Stimulated activated naive CD8-positive, alpha-beta T cell treated with anti-CD3 and anti-CD28 coated beads, Interleukin-15, amount 100 ng/mL, for 72 hours (primary cell): ENCODE results near the gene HK3.

Source experiments
- ATAC-seq: fragments of 150-1000 bp; cut with Tn5 transposase; 2 replicates; pipeline ENCODE4 v1.10.0; 2021; ENCODE audit warnings: mild to moderate bottlenecking, moderate library complexity
- DNase-seq, 2 donors: peaks; one replicate each; pipeline ENCODE4 v3.0.0; 2021 to 2022
- H3K27ac Mint-ChIP-seq, 2 donors: one replicate each; pipeline ENCODE4 v1.8.0; 2022; ENCODE audit warnings: mild to moderate bottlenecking in 2 of 2, mixed read lengths in 2 of 2, moderate library complexity in 2 of 2
- H3K27me3 Mint-ChIP-seq: one replicate; pipeline ENCODE4 v1.8.0; 2022; ENCODE audit warnings: mixed read lengths
- H3K4me1 Mint-ChIP-seq: one replicate; pipeline ENCODE4 v1.8.0; 2022; ENCODE audit warnings: mild to moderate bottlenecking, mixed read lengths
- H3K4me3 Mint-ChIP-seq, 2 donors: one replicate each; pipeline ENCODE4 v1.8.0; 2022; ENCODE audit warnings: mild to moderate bottlenecking in 2 of 2, mixed read lengths in 2 of 2, moderate library complexity in 1 of 2
- H3K9me3 Mint-ChIP-seq, 2 donors: one replicate each; pipeline ENCODE4 v1.8.0; 2022; ENCODE audit warnings: mixed read lengths in 2 of 2

Gene HK3

DNA sequence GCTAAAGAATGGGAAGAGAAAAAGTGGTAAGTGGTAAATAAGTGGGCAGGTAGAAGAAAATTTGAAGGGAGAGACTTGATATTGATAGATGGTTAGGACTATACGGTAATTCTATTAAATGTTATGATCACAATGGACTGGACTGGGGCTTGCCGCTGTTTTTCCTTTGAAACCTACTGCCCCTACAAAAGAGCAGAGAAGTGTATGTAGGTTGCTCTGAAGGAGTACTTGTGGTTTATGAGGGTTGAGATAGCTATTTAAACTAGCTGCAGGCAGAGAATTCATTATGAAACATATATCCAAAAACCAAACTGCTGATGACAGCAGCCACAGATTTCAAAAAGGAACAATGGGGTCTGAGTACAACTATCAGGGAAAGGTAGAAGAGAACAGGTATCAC is 16.8 kb upstream of the HK3 start:
- H3K4me3 Mint-ChIP-seq = no peak overlapping the region
- DNase-seq (no peak), ATAC-seq (no peak)
- peaks cover 9% of the 10 kb centered on the region for H3K4me1 Mint-ChIP-seq
- no peaks in the 10 kb centered on the region for H3K9me3 Mint-ChIP-seq
- peak overlapping the region in 1 of 2 donors; percentile 75 for H3K27ac Mint-ChIP-seq
- no peaks in the 10 kb centered on the region for H3K27me3 Mint-ChIP-seq

DNA sequence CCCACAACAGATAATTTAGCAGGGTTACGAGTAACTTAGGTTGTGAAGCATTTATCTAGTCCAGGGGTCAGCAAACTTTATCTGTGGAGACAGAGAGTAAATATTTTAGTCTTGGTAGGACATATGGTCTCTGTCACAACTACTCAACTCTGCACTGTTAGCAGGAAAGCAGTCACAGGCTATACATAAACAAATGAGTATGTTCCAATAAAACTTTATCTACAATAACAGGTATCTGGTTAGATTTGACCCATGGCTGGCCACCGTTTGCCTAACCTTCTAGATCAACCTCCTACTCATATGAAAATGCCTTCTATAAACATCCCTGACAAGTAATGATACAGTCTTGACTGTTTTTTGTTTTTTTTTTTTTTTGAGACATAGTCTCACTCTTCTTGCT is 13.0 kb upstream of the HK3 start:
- no peak overlapping the region for H3K27ac Mint-ChIP-seq
- no peaks in the 10 kb centered on the region for H3K9me3 Mint-ChIP-seq
- H3K4me1 Mint-ChIP-seq = peaks cover 22% of the 10 kb centered on the region

DNA sequence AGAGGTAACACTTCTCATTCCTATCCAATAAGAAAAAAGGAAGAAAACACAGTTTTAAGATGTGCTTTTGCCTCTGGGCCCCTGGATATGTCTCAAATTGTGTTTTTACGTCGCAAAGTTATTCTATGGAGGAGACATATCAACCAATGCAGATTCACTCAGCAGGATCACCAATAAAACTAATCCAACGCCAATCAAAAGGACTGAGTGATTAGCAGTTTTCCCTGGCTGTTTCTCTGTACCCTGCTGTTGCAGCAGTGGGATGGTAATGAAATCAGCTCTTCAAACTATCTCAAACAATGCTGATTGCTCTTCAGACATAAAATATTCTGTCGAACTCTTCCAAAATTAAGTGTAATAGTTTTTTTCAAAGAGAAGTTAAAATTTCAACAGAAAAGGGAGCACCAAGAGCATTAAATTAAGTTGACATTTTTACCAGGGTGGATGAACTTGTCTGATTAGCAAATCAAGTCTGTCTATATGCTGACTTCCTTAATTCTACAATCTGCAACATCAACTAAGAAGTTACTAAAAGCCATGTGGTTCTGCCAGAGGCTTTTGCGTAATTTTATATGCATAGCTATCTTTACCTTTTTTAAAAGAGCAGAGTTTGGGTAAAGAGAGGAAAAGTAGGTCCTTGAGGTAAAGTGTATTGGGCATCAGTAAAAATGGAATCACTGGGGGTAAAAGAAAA is 9.7 kb upstream of the HK3 start:
- ATAC-seq = no peak
- no peak for DNase-seq
- H3K4me3 Mint-ChIP-seq = no peak overlapping the region
- H3K27me3 Mint-ChIP-seq = no peaks in the 10 kb centered on the region
- H3K4me1 Mint-ChIP-seq = peaks cover 16% of the 10 kb centered on the region
- H3K9me3 Mint-ChIP-seq = no peaks in the 10 kb centered on the region
- peak overlapping the region in 1 of 2 donors; percentile 17 for H3K27ac Mint-ChIP-seq

More for the DNA sequence above, 13.0 kb upstream of the HK3 start:
- no peak overlapping the region for H3K4me3 Mint-ChIP-seq
- H3K27me3 Mint-ChIP-seq = no peaks in the 10 kb centered on the region
- ATAC-seq (no peak), DNase-seq (no peak)

DNA sequence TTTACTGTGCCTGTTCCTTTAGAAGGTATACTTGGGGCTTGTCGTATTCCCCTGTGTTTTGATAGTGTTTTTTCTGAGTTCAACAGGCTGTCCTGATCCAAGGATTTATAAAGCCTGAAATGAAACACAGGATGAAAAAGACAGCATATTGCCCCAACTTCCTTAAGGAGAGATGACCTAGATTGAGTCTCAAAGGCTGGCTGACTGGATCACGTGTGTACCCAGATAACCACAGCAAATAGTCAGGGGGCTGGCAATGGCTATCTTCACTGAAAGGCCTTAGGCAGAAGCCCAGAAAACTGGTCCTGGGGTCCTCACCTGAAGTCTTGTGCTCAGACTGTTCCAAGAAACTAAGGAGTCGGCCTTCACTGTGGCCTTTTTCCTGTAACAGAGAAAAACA is 7.7 kb upstream of the HK3 start:
- H3K4me1 Mint-ChIP-seq = peaks cover 32% of the 10 kb centered on the region
- no peak overlapping the region for H3K27ac Mint-ChIP-seq
- DNase-seq (no peak), ATAC-seq (no peak)
- no peaks in the 10 kb centered on the region for H3K27me3 Mint-ChIP-seq
- no peaks in the 10 kb centered on the region for H3K9me3 Mint-ChIP-seq
- no peak overlapping the region for H3K4me3 Mint-ChIP-seq

DNA sequence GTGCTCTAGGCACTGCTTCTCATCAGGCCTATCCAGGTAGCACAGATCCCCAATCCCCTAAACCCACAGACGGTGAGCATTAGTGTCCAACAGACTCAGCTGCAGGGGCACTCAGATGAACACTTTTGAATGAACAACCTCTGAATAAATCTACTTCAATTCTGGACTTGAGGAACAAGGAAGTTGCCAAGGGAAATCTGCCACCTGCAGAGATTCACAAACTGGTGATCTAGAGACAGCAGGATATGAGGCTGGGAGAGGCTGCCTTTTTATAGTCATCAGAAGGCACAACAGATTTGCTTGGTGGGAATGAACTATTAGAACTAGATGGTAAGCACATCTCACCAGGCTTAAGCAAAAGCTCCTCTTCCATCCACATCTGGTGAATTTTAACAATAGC is 7.0 kb upstream of the HK3 start:
- peaks cover 38% of the 10 kb centered on the region for H3K4me1 Mint-ChIP-seq
- no peaks in the 10 kb centered on the region for H3K9me3 Mint-ChIP-seq
- H3K27me3 Mint-ChIP-seq = no peaks in the 10 kb centered on the region
- no peak for DNase-seq
- ATAC-seq = no peak
- peak overlapping the region in 1 of 2 donors; percentile 65 for H3K27ac Mint-ChIP-seq
- H3K4me3 Mint-ChIP-seq = no peak overlapping the region

DNA sequence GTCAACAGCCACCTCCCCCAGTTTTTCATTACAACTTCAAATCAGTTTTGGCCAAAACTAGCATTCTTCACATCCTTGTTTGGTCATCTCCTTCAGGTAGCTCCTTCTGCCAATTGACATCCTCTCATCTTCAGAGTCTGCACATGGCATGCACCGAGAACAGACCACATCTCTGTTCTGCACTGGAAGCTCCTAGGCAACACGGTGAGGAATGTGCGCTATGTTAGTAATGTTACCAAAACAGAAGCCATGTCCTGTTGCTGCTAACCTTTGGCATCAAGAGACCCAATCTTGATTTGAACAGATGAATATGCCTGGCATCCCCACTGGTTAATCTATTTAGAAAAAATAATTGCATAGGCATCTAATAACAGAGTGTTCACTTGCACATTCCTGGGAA is 5.1 kb upstream of the HK3 start:
- ATAC-seq = no peak
- Mint-ChIP-seq H3K27me3 (no peaks in the 10 kb centered on the region), H3K9me3 (no peaks in the 10 kb centered on the region), H3K4me3 (no peak overlapping the region), H3K27ac (peak overlapping the region in 1 of 2 donors; percentile 45), H3K4me1 (peaks cover 40% of the 10 kb centered on the region)
- DNase-seq = no peak

DNA sequence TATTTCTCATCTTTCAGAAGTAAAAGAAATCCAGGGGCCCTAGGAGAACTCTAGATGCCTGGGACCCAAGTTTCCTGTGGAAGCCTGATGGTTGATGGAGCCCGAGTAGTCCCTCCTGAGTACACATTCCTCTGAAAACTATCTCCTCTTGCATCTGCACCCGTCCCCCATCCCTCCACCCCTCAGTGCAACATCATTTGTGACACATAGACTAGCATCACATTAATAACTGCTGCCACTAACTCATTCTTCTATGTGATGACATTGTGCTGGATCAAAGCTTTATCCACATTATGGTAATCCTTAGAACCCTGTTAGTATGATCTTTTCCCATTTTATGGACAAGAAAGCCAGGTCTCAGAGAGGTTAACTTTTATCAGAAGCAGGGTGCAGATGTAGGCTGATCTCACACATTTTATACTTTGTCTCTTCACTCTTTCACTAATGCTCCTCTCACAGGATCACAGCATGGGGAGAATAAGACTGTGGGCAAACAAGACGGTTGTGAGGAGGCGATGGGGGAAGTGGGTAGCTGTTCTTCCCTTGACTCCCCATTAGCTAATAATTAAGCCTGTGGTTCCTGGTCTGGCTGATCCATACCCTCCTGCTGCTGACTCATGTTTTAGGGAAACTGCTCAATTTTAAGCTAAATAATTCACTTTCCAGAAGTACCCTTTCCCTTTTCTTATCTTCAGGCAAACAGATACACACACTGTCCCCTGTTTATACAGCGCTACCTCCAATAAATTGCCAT is 3.9 kb upstream of the HK3 start:
- Mint-ChIP-seq H3K27me3 (peaks cover 2% of the 10 kb centered on the region), H3K4me1 (peaks cover 50% of the 10 kb centered on the region), H3K9me3 (no peaks in the 10 kb centered on the region), H3K27ac (no peak overlapping the region), H3K4me3 (no peak overlapping the region)
- DNase-seq = no peak
- ATAC-seq = no peak

DNA sequence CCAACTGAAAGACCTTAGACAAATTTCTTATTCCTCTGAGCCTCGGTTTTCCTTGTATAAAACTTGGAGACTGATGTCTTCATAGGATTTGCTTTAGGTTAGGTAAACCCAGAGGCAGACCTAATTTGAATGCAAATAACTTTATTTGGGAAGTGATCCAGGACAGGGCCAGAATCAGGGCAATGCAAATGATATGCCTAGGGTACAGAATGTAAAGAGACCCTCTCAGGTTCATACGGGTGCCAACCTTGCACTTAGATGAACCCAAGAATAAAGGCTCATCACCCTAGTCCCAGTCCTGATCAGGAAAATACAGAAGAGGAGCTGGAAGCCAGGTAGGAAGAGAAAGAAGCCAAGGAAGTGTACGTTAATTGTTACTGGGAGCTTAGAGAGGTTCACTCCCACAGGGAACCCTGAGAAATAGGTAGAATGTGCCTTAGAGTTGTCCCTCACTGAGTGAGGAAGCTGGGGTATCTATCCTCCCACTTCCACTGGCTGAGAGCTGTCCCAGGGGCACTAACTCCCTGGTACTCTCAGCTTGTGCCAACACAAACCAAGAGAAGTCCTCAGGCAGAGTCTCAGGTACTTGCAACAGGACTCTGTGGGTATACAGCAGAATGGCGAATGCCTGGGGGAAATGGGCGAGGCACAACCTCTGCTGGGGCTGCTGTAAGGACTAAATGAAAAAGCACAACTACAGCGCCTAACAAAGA is 3.1 kb upstream of the HK3 start:
- no peaks in the 10 kb centered on the region for H3K9me3 Mint-ChIP-seq
- ATAC-seq (peak; percentile 7), DNase-seq (no peak)
- no peak overlapping the region for H3K4me3 Mint-ChIP-seq
- H3K27ac Mint-ChIP-seq = peak overlapping the region; percentile 22 to 64
- peaks cover 10% of the 10 kb centered on the region for H3K27me3 Mint-ChIP-seq
- peaks cover 55% of the 10 kb centered on the region for H3K4me1 Mint-ChIP-seq

DNA sequence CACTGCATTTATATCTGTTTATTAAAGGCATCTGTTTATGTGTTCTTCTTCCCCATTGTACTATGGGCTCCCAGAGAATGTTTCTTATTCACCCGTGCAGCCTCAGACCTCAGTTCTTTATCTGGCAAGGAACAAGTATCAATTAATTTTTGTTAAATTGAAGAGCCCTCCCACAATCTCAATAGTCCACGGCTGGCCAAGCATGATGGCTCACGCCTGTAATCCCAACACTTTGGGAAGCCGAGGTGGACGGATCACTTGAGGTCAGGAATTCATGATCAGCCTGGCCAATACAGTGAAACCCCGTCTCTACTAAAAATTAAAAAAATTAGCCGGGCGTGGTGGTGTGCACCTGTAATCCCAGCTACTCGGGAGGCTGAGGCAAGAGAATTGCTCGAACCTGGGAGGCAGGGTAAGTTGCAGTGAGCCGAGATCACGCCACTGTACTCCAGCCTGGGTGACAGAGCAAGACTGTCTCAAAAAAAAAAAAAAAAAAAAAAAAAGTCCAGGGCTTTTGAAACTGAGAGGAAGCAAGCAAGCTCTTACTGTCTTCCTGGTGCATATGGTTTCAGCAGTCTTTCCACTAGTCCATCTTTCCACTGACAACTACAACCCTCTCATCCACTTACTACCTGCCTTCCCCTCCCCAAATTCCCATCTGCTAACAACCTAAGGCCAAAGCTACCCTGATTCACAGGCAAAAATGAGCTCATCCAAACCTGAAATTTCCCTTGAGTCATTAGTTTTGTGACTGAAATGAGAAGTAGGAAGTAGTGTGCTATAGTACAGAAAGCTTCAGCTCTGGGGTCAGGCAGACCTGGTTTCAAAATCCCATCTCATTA is 2.3 kb upstream of the HK3 start:
- peak overlapping the region; percentile 11 to 24 for H3K4me3 Mint-ChIP-seq
- peak in 1 of 2 donors; percentile 42 for DNase-seq

DNA sequence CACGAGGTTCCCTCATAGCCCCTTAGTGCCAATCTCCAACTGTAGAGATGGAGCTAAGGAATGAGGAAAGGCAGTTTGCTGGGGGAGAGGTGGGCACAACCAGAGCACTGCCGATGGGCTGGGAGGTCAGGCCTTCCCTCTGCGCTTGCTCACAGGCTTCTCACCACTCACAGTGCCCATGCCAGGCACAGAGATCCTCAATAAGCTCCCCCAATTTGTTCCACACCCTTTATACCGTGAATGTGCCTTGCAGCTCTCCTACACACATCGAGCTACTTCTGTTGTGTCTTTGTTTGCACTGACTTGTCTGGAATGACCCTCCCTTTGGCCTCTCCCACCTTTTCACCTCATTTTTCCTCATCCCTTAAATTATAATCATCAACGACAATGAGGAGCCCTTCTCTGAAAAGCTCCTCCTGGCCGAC is 1.6 kb upstream of the HK3 start:
- Mint-ChIP-seq H3K27ac (no peak overlapping the region), H3K9me3 (no peaks in the 10 kb centered on the region), H3K27me3 (peaks cover 12% of the 10 kb centered on the region), H3K4me3 (no peak overlapping the region), H3K4me1 (peaks cover 64% of the 10 kb centered on the region)
- DNase-seq (no peak), ATAC-seq (no peak)

More for the DNA sequence above, 2.3 kb upstream of the HK3 start:
- peak overlapping the region in 1 of 2 donors; percentile 62 for H3K27ac Mint-ChIP-seq
- H3K27me3 Mint-ChIP-seq = peaks cover 12% of the 10 kb centered on the region
- peaks cover 62% of the 10 kb centered on the region for H3K4me1 Mint-ChIP-seq
- H3K9me3 Mint-ChIP-seq = no peaks in the 10 kb centered on the region
- peak; percentile 96 for ATAC-seq

DNA sequence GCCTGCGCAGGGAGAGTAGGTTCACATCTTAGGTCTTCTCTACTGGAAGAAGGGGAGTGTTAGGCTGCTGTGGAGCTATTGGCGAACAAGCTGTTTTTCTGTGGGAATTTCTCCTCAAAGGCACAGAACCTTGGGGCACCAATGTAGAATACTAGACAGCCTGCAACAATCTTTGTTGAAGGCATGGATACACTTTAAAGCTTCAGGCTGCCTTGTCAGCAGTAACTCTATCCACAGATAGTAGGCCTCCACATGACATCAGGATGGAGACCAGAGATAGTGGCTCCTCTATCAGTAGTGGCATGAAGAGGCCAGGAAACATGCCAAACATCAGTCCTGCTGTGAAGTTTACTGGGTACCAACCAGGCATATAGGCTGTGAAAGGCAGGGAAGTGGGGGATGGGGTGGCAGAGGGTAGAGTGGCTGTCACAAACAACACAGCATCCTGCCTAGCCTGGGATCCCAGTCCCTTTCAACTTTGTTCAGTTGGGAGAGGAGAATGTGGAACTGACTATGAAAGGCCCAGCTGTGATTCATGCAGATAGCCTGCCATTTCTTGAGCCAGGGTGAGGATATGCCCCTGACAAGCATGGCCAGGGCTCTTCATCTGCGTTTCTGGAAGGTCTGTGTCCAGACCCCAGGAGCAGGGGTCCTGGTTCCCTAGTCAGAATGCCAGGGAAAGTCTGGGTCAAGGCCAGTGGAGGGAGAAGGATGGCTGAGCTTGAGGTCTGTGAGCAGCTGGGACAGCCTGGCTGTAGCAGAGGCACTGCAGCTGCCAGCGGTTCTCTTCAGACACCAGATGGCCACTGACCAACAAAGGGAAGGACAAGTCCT is 1.0 kb upstream of the HK3 start:
- Mint-ChIP-seq H3K27ac (peak overlapping the region in 1 of 2 donors; percentile 35), H3K9me3 (no peaks in the 10 kb centered on the region), H3K4me1 (peaks cover 64% of the 10 kb centered on the region), H3K27me3 (peaks cover 12% of the 10 kb centered on the region), H3K4me3 (no peak overlapping the region)
- DNase-seq (no peak), ATAC-seq (no peak)

DNA sequence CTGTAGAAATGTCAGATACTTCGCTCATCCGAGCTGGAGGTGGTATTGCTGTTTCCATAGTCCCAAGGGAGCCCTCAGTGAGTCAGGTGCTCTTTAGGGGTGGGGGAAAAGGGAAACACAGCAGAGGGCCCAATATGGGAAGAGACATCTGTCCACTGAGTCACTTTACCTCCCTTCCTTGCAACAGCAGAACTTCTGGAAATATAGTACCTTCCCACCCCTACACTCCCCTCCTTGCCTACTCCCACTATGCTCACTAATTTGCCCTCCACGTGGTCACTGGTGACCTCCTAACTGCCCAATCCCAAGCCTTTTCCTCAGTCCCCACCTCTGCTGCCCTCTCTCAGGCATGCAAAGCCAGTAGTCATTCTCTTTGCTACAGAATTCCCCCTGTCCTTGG is 1.9 kb downstream of the HK3 start:
- Mint-ChIP-seq H3K4me1 (peaks cover 53% of the 10 kb centered on the region), H3K27me3 (peaks cover 12% of the 10 kb centered on the region), H3K27ac (no peak overlapping the region), H3K4me3 (no peak overlapping the region), H3K9me3 (no peaks in the 10 kb centered on the region)
- no peak for DNase-seq
- no peak for ATAC-seq

DNA sequence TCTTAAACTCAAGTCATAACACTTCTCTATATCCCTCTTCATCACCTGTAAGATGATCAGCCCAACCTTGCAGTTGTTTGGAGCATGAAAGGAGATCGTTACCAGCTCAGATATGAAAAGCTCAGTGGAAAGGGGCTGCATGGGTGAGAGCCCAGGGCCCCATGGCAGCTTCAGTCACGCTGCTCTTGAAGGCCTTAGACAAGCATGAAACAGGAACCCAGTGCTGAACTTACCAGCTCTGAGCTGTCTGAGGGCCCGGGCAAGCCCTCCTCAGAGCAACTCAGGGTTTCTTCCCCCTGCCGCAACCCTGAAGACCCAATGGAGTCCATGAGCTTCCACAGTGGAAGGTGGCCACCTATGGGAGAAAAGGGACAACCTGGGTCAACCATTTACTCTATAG is 3.3 kb downstream of the HK3 start:
- Mint-ChIP-seq H3K4me3 (no peak overlapping the region), H3K27me3 (peaks cover 12% of the 10 kb centered on the region), H3K9me3 (no peaks in the 10 kb centered on the region), H3K4me1 (peaks cover 39% of the 10 kb centered on the region), H3K27ac (no peak overlapping the region)
- ATAC-seq (no peak), DNase-seq (no peak)

DNA sequence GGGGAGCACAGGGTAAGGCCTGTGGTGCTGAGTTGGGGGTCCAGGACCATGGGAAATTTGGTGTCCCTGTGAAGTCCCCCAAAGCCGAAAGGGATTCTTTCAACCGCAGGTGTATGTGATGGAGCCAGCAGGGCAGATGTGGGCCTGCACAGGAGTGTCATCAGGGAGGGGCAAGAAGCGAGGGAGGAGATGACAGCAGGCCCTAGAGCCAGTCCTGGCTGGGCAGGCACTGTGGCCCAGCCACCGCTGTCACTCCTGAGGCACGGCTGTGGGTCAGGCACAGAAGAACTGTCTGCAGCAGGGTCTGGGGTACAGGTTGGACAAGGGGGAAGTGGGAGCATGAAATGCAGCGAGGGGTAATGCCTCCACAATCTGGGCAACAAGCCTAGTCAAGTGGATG is 4.8 kb downstream of the HK3 start:
- no peaks in the 10 kb centered on the region for H3K9me3 Mint-ChIP-seq
- no peak overlapping the region for H3K4me3 Mint-ChIP-seq
- ATAC-seq = no peak
- H3K27ac Mint-ChIP-seq = no peak overlapping the region
- peaks cover 12% of the 10 kb centered on the region for H3K27me3 Mint-ChIP-seq
- peaks cover 24% of the 10 kb centered on the region for H3K4me1 Mint-ChIP-seq
- peak in 1 of 2 donors; percentile 6 for DNase-seq
